HEK293T (cell line): ENCODE data around the gene ODF4.
"Not testable (repeated sequence)": the region's sequence is repeated elsewhere in the genome, so short reads cannot be mapped to it uniquely, and the experiment has no call there.

Experiments used
- CTCF ChIA-PET: fragments of 350-600 bp; formaldehyde crosslinking; extraction: SDS; loops from one replicate; lab custom pipeline; 2021; ENCODE audit warnings: antibody characterized with exemption, inconsistent platforms; lab: Yijun Ruan, JAX
- POLR2A ChIA-PET: fragments of 350-600 bp; formaldehyde crosslinking; extraction: SDS; loops from one replicate; lab custom pipeline; 2020; ENCODE audit warnings: antibody characterized with exemption, inconsistent platforms; lab: Yijun Ruan, JAX
- DNase-seq: peaks from one replicate; pipeline ENCODE4 v3.0.0; 2012; ENCODE audit warnings: mixed read lengths; ENCODE audit errors: extremely low spot score
- ARNT ChIP-seq: fragments of 450-650 bp; IDR thresholded peaks from 2 replicates; pipeline ENCODE4 v1.6.1; 2017; ENCODE audit warnings: mild to moderate bottlenecking
- BHLHE40 ChIP-seq: fragments of 450-650 bp; IDR thresholded peaks from 2 replicates; pipeline ENCODE4 v1.6.1; 2016; ENCODE audit warnings: mild to moderate bottlenecking, moderate library complexity, borderline replicate concordance
- CTBP1 ChIP-seq: fragments of 450-650 bp; IDR thresholded peaks from 2 replicates; pipeline ENCODE4 v1.6.1; 2016; ENCODE audit warnings: borderline replicate concordance
- ELF4 ChIP-seq: fragments of 450-650 bp; IDR thresholded peaks from 2 replicates; pipeline ENCODE4 v1.6.1; 2017; ENCODE audit warnings: antibody characterized with exemption
- FOXA1 ChIP-seq: fragments of 450-650 bp; IDR thresholded peaks from 2 replicates; pipeline ENCODE4 v1.6.1; 2016; ENCODE audit warnings: mild to moderate bottlenecking
- FOXK2 ChIP-seq: fragments of 450-650 bp; IDR thresholded peaks from 2 replicates; pipeline ENCODE4 v1.6.1; 2016; ENCODE audit warnings: mild to moderate bottlenecking
- FOXM1 ChIP-seq: fragments of 450-650 bp; IDR thresholded peaks from 2 replicates; pipeline ENCODE4 v1.6.1; 2017; ENCODE audit warnings: mild to moderate bottlenecking, borderline replicate concordance
- HDGF ChIP-seq: fragments of 450-650 bp; IDR thresholded peaks from 2 replicates; pipeline ENCODE4 v1.6.1; 2017; ENCODE audit warnings: antibody characterized with exemption, borderline replicate concordance
- L3MBTL2 ChIP-seq: fragments of 450-650 bp; conservative IDR thresholded peaks from 2 replicates; pipeline ENCODE4 v1.6.1; 2016; ENCODE audit warnings: mild to moderate bottlenecking
- LEF1 ChIP-seq: fragments of 450-650 bp; IDR thresholded peaks from 2 replicates; pipeline ENCODE4 v1.6.1; 2017; ENCODE audit warnings: mild to moderate bottlenecking, borderline replicate concordance
- NFRKB ChIP-seq: fragments of 450-650 bp; IDR thresholded peaks from 2 replicates; pipeline ENCODE4 v1.6.1; 2016; ENCODE audit warnings: mild to moderate bottlenecking, moderate library complexity
- PKNOX1 ChIP-seq: fragments of 450-650 bp; IDR thresholded peaks from 2 replicates; pipeline ENCODE4 v1.6.1; 2016
- SP1 ChIP-seq: fragments of 450-650 bp; IDR thresholded peaks from 2 replicates; pipeline ENCODE4 v1.6.1; 2017
- SUZ12 ChIP-seq: fragments of 450-650 bp; IDR thresholded peaks from 2 replicates; pipeline ENCODE4 v1.6.1; 2016; ENCODE audit warnings: mild to moderate bottlenecking
- TARDBP ChIP-seq: fragments of 450-650 bp; IDR thresholded peaks from 2 replicates; pipeline ENCODE4 v1.6.1; 2016
- ZNF384 ChIP-seq: fragments of 450-650 bp; IDR thresholded peaks from 2 replicates; pipeline ENCODE4 v1.6.1; 2016

Gene ODF4

DNA sequence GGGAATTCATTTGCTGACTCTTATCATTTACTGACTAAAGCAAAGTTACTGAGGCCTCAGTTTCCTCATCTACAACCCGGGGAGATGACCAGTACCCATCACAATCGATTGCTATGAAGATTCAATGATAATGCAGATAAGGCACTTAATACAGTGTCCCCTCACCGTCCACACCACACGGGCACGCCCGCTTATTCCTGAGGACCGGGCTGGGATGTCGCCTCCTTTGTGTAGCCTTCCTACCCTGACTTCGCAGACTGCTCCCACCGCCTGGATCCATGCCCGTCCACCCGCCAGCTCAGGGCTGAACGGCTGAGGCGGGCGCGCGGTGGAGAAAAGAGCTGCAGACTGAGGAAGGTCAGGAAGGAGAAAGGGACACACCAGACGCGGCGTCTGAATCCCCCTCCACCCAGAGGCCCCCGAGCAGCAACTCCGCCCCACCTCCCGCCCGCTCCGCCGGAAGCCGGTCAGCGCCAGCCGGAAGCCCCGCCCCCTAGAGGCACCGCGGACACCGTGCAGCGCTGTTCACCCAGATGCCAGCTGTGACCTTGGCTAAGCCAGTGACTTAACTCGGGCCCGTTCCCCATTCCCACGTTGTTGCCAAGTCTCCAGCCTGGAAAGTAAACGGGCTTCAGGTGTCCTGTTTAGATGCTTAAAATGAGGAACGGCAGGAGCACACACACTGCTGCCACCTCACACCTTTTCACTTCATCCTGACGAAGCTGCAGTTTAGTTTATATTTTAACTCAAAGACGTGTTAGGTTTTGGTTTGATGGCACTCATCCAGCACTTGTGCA, 36.8 kb downstream of the ODF4 start, which contains the start of gene KRABD2:
KRABD2 (minus strand) TSS at position 434 of the 797 bp plus-strand sequence.
- DNase-seq = peak; percentile 90
- CTCF ChIA-PET = interaction anchor here (1.1 kb wide), 1 partner anchor 81 kb away, joined by 3 read pairs; the partner anchor contains the start of gene SLC25A35
- POLR2A ChIA-PET = interaction anchor here (0.5 to 2.4 kb wide), 14 partner anchors 9 to 189 kb away, joined by 3 to 9 read pairs (median 4); partner anchors contain the start of genes PFAS, RANGRF and SLC25A35
- TF ChIP-seq ARNT (no peak), L3MBTL2 (peak; percentile 32), FOXM1 (no peak), PKNOX1 (no peak), ELF4 (peak; percentile 32; the same call in 1 of the 2 replicates)

- no peak for DNase-seq
- CTCF ChIA-PET = interaction anchor here (1.1 kb wide), 1 partner anchor 82 kb away, joined by 3 read pairs; the partner anchor contains the start of gene SLC25A35
- POLR2A ChIA-PET = interaction anchor here (0.8 to 2.4 kb wide), 8 partner anchors 17 to 368 kb away, joined by 3 to 9 read pairs (median 4); partner anchors contain the start of gene SLC25A35
- TF ChIP-seq ZNF384 (no peak), NFRKB (no peak), ARNT (no peak)
Measured at GRCh38 chr17:8377422-8377821, 37.8 kb downstream of the ODF4 start.

DNA sequence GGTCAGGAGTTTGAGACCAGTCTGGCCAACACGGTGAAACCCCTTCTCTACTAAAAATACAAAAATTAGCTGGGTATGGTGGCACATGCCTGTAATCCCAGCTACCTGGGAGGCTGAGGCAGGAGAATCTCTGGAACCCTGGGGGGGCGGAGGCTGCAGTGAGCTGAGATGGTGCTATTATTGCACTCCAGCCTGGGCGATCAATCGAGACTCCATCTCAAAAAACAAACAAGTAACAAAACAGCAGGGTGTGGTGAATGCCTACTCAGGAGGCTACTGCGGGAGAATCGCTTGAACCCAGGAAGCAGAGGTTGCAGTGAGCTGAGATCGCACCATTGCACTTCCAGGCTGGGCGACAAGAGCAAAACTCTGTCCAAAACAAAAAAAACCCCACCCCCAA, 38.5 kb downstream of the ODF4 start:
- CTCF ChIA-PET, POLR2A ChIA-PET, DNase-seq: not testable (repeated sequence)

GRCh38 chr17:8380049-8380448, 40.4 kb downstream of the ODF4 start:
- TF ChIP-seq SP1 (no peak), TARDBP (no peak), NFRKB (no peak), HDGF (no peak), LEF1 (no peak), ARNT (no peak), CTBP1 (no peak)
- POLR2A ChIA-PET = no interaction called here
- no peak for DNase-seq
- CTCF ChIA-PET = no interaction called here

DNA sequence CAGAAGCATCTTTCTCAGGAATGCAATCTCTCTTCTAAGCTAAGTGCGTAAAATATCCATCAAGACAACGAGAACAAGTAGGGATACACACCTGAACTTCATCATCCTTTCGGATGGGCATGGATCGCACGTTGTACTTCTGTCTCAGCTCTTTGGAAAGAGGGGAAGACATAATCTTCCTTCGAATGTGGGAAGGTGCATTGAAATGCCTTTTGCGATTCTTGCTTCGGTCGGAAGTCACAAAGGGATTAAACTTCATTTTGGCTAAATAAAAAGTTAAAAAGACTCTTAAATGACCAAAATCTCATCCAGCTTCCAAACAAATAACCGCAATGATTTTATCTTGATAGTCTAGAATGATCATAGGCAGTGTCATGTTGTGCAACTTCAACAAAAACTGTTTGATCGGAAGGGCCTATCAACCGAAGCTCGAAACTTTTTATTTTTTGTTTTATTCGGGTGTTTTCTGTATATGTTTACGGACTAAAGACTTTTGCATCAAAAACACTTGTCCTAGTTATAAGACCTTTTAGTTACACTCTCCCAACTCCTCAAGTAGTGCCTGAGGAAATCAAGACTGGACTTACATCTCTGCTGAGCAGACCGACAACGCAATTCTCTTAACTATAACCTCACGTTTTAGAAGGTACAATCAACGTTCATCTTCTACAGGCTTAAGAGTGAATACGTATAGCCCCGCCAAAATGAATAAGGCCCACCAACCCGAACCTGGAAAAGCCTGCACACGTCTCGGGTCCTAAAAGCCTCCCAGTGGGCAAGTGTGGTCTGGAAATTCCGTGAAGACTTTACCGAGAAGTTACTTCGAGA, 42.6 kb downstream of the ODF4 start:
- TF ChIP-seq HDGF (no peak), SUZ12 (no peak), SP1 (no peak), CTBP1 (no peak)
- ChIA-PET POLR2A (interaction anchor here (0.7 to 2.1 kb wide), 8 partner anchors 10 to 248 kb away, joined by 3 to 6 read pairs (median 3); partner anchors contain the start of gene MYH10), CTCF (interaction anchor here (0.6 to 0.7 kb wide), 2 partner anchors 316 to 400 kb away, joined by 3 to 4 read pairs; no protein-coding TSS in a partner anchor)
- DNase-seq = no peak

DNA sequence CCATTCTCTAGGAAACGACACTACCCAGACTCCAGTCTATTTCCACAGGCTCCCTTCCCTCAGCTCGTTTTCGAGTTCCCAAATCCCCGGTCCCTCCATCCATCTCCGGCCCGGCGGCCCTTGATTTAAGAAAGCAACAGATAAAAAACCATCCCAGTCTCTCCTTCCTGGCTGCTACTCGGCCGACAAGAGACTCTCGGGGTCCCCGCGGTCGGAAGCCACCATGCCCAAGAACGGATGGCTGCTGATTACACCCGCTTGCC, 43.2 kb downstream of the ODF4 start:
- no peak for DNase-seq
- ChIA-PET CTCF (no interaction called here), POLR2A (interaction anchor here (1.0 to 2.1 kb wide), 4 partner anchors 10 to 244 kb away, joined by 3 to 6 read pairs (median 4); no protein-coding TSS in a partner anchor)
- TF ChIP-seq BHLHE40 = no peak
- TF ChIP-seq L3MBTL2 = peak; percentile 68; the same call in 1 of the 2 replicates

DNA sequence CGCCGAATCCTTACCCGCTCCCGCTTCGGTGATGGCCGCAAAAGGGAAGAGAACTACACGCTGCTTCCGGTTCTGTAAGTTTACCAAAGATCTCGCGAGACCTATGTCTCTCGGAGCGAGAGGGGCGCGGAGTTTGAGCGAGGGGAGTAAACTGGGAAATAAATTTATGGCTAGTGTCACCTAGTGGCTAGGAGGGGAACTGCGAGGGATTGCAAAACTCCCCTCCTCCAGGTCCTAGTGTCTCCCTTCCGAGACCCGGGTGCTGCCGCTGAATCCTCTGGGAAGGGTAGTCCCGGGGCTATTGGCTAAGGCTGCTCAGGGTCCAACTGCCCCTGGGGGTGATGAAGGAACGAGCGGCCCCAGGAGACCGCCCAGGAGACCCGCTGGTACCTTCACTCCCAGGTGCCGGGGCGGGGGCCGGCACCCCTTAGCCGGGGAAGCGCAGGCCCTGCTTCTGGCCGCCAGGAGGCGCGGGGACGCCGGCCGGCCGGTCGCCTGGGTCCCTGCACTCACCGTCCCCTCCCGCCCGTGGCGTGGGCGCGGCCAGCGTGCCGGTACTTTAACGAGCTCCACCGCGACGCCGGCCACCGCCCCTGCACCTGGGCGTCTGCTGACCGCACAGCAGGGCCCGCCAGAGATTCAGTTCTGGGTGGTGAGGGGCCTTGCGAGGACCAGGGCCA, 43.6 kb downstream of the ODF4 start, which contains the start of gene RPL26:
RPL26 (minus strand) TSS at position 51 of the 680 bp plus-strand sequence. CDS start 883 bp downstream, outside the sequence.
- peak; percentile 92 for DNase-seq
- TF ChIP-seq NFRKB = no peak
- TF ChIP-seq SP1 = no peak
- TF ChIP-seq CTBP1 = no peak
- peak; percentile 39; the same call in 1 of the 2 replicates for TF ChIP-seq ARNT
- TF ChIP-seq FOXM1 = no peak
- TF ChIP-seq FOXK2 = no peak
- no peak for TF ChIP-seq ZNF384
- TF ChIP-seq LEF1 = no peak
- TF ChIP-seq HDGF = no peak
- no peak for TF ChIP-seq L3MBTL2
- TF ChIP-seq BHLHE40 = no peak
- TF ChIP-seq SUZ12 = no peak
- peak; percentile 98 for TF ChIP-seq ELF4
- no peak for TF ChIP-seq PKNOX1
- TF ChIP-seq TARDBP = peak; percentile 69; the same call in 1 of the 2 replicates
- no peak for TF ChIP-seq FOXA1
- CTCF ChIA-PET = interaction anchor here (0.6 to 1.2 kb wide), 8 partner anchors 11 to 264 kb away, joined by 3 to 4 read pairs (median 3); partner anchors contain the start of gene RNF222
- POLR2A ChIA-PET = interaction anchor here (0.6 to 2.1 kb wide), 21 partner anchors 9 to 459 kb away, joined by 3 to 6 read pairs (median 3); partner anchors contain the start of genes CCDC42, MYH10, NDEL1 and RANGRF
